SW 1271 (cell line): Measurements from ENCODE around the gene PRKCA.
"Not testable (repeated sequence)": the region's sequence is repeated elsewhere in the genome, so short reads cannot be mapped to it uniquely, and the experiment has no call there.

Experiments used
- DNase-seq, 2 experiments: peaks; one replicate each; lab custom pipeline; 2025; lab: John Stamatoyannopoulos, UW

The PRKCA gene

DNA sequence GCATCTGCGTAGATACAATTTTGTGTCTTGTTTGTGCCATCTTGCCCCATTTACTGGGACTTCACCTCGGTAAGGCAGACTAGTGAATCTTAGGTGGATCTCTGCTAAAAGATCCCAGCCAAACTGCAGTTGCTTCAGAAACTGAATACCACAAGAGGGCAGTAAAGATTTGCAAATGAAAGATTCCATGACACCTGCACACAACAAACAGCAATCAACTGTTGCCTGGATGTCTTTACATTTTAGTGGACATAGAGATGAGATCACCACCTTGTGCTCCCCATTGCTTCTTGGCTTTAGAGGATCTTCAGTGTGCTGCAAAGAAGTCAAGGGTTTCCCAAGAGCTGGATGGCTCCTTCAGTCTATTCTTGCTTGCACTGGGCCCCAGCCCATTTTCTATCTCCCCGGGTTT, 413.3 kb downstream of the PRKCA start:
- DNase-seq = peak in 1 of 2 experiments; percentile 63

DNA sequence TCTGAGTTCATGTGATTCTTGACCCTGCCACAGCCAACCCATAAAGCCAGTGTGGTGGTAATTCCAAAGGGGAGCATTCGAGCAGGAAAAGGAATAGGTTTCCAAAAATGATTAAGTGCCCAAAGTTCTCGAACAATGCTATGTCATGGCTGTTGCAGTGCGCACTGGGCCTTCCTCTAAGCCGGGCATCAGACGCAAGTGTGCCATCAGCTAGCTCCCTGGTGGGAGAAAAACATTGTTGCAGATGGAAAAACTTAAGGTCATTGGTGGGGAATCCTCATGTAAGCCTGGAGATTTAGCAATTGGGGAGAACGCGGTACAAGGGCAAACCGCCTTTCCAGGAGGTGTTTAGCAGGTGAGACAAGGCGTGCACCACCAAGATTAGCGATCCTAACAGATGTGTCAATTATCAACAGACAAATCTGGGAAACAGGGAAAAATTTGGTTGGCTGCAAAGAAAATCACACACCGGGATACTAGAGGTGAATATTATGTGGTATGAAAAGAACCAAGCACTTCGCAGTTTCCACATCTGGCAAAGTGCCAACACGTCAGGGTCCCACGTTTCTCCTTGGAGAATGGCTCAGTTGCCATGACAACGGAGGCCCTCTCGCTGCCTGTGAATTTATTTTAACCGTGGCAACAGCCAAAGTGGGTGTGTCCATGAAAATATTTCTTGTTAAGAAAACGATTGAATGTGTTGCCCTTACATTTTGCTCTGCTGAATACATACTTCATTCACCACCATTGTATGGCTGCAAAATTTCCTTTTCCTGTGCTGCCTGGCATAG, 414.0 kb downstream of the PRKCA start:
- no peak for DNase-seq

DNA sequence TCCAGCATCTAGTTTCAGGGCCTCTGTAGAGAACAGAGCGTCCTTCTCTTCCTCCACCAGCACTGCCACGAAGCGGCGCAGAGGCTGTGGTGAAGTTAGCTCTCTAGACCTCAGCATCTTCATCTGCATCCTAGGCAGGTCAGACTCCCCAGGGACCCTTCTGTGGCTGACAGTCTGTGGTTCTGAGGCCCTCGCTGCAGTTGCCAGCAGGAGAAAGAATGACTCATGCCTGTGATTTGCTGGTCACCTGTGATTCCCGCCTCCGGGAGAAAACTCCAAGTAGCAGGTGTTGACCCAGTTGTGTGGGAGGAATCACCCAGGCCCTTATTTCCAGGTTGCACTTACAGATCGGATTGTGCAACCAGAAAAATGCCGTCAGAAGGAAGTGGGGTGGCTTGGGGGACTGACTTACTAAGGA, 415.2 kb downstream of the PRKCA start:
- no peak for DNase-seq

DNA sequence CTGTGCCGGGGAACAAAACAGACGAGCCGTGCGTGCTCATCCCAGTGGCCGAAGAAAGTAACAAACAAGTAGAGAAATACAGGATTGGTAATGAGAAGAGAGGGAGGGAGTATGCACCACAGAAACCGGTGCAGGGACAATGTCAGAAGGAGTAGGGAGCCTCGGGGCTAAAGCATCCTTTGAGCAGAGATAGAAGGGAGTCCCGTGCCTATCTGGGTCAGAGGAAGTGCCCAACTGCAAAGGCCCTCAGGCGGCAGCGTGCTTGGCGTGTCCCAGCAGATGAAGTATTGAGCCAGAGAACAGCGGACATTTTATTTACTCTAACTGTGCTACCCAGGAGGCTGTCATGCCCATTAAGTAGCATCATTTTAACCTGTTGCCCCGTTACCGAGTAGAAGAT, 417.6 kb downstream of the PRKCA start:
- no peak for DNase-seq

DNA sequence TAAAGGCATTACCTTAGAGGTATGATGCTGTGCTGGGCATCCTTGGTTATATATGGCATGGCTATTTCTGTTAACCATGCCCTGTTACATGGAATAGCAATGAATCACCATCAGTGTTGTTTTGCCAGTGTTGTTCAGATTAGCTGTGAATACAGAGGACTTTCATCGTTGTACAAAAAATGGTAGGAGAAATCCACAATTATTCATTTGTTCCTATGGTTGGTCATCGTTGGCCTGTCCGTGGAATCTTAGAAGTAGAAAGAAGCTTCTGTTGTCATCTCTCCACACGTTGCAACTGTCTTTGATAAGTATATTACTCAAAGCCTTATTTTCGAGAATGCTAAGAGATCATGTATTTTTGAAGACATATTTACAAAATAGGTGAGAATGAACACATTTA, 418.2 kb downstream of the PRKCA start:
- DNase-seq = no peak

DNA sequence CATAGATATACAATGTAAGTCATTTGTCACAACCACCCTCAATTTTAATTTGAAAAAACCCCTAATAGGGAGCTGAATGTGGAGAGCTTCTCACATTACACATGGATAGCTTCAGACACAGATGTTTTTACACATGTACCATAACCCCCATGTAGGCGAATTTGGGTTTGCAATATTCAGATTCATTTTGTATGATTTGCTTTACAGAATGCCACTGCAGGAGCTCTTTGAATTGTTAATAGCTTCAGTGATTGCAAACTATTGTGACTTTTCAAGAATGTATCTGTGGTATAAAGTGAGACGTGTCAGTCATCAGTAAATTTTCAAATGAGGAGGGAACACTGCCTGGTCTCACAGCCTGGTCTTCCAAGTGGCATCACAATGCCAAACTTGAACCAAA, 419.9 kb downstream of the PRKCA start:
- no peak for DNase-seq

DNA sequence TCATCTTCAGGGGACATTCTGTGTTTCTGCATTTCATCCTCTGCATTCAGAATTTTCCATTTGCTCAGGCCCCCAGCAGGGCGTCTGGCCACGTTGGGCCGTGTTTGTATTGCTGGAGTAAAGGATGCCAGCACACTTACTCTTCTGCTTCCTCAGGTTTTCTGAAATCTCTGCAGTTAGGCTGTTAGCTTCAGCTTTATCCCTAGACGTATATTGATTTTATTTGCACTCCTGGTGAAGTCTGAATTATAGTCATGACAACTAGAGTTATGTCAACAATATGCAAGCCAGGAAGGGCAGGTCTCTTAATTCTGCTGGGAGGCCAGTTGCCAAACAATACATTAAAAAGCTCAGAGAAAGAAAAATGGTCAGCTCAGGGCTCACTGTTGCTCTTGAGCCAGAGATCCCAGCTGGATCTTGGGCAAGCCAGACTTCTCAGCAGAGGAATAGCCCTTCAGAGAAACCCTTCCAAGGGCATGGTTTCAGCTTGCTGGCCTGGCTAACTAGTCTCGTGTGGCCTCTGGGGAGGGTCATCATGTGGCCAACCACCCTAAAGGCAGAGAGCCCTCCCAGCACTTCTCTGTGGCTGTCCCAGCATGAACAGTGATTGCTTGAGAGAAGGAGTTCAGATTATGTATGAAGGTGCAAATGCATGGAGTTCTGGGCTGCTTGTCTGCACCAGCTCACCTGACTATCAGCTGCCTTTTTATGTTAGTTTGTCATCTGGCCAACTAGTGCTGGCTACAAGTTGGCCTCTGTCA, 422.3 kb downstream of the PRKCA start:
- DNase-seq = no peak

DNA sequence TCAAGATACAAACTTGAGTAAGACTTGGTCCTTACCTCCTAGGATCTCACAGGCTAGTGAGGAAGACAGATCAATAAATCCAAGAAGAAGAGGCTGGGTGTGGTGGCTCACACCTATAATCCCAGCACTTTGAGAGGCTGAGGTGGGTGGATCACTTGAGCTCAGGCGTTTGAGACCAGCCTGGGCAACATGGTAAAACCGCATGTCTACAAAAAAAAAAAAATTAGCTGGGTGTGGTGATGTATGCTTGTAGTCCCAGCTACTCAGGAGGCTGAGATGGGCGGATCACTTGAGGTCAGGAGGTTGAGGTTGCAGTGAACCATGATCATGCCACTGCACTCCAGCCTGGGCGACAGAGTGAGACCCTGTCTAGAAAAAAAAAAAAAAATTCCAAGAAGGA, 423.0 kb downstream of the PRKCA start:
- DNase-seq = not testable (repeated sequence)

DNA sequence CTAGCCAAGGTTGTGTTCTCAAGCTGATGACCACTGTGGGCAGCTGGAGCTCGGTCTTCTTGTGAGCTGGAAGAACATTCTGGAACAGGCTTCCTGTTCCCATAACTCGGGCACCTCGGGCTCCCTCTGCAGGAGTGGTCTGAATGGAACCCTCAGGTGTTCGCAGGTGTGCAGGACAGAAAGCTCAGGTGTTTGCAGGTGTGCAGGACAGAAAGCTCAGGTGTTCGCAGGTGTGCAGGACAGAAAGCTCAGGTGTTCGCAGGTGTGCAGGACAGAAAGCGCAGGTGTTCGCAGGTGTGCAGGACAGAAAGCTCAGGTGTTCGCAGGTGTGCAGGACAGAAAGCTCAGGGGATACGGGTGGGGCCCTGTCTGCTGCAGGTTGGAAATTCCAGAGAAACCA, 423.5 kb downstream of the PRKCA start:
- DNase-seq = no peak

DNA sequence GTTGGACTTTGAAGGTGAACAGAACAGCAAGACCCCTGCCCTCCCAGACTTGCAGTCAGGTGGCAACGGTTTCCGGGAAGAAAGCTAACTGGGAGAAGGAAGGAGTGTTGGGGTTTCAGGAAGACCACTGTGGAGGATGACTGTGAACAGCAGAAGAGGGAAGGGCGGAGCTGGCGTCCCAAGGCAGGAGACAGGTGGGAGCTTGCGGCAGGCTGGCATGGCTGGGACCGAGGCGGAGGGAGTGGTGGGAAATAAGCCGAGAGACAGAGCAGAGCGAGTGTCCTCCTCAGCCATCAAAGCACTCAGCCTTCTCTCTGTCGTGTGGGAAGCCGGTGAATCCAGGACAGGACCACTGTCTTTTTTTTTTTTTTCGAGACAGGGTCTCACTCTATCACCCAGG, 424.0 kb downstream of the PRKCA start:
- DNase-seq = no peak

DNA sequence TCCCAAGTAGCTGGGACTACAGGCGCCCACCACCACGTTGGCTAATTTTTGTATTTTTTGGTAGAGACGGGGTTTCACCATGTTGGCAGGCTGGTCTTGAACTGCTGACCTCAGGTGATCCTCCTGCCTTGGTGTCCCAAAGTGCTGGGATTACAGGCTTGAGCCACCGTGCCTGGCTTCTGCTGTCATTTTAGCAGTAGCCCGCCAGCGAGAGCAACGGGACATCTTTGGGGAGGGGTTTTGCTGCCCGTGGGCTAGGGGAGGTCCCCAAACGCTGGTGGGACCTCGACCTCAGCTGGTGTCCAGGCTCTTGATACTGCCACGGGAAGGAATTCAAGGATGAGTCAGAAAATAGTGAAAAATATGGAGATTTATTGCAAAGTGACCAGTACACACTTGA, 424.4 kb downstream of the PRKCA start:
- no peak for DNase-seq

DNA sequence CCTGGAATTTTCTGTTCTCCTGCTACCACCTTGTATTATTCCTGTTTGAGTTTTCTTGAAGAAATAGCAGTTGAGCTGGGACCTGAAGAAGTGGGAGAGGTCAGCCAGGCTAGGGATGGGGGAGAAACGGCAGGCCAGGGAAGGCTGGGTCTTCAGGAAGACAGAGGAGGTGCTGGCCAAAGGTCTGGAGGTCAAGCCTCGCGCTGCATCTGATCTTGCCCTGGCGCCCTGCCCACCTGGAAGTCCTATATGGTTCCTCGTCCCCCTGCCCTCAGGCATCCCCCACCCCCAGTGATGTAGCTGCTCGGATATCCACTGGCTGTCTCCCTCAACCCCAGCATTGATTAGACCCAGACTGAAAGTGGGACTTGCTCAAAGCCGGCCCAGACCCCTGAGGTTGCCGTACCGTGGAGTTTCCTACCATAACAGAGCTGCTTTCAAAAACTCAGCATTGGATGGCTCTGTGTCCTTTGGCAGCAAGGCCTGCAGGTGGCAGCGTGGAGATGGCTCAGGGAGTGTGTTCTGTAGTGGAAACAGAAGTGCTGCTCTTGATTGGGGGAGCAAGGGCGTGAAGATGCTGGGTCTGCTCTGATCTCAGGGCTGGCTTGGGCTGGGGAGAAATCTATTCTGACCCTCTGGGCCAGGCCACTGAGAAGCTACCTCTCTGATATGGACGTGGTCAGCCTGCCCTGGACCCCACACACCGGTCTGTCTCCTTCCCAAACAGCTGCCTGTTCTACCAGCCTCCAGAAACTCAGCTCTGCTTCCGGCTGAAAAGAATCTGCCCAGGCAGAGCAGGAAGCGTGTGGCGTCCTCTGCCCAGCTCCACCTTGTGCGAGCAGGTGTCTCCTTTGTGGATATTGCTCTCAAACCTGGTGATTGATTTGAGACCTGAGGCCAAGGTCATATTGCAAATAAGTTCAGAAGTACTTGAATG, 425.5 kb downstream of the PRKCA start:
- DNase-seq = peak in 1 of 2 experiments; percentile 21

DNA sequence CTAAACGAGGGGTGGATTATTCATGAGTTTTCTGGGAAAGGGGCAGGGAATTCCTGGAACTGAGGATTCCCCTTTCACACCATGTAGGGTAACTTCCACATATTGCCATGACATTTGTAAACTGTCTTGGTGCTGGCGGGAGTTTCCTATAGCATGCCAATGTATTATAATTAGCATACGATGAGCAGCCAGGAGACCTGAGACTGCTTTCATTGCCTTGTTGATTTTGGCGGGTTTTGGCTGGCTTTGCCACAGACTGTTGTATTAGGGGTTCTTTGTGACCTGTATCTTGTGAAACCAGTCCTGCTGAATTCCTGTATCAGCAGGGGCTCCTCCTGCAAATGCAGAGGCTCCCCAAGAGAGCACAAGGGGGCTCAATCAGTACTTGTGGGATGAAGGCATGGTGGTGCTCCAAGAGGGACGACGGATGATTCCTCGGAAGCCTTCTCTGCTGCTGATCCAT, 428.1 kb downstream of the PRKCA start:
- no peak for DNase-seq

DNA sequence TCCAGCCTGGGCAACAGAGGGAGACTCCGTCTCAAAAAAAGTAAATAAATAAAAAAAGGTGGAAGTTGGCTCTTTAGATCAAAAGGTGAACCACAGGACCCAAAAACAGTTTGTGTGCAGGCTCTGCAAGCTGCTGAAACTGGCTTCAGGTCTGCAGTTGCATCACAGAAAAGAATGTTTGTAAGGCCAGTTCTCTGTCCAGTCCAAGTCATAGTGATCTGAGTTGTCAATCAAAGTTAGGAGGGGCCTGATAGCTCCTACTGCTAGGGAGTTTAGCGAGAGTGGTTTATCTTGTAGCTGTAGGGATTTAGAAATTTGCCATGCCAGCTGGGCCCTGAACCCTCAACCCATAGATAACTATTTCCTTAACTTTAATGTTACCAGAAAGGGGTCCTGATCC, 431.3 kb downstream of the PRKCA start:
- no peak for DNase-seq

DNA sequence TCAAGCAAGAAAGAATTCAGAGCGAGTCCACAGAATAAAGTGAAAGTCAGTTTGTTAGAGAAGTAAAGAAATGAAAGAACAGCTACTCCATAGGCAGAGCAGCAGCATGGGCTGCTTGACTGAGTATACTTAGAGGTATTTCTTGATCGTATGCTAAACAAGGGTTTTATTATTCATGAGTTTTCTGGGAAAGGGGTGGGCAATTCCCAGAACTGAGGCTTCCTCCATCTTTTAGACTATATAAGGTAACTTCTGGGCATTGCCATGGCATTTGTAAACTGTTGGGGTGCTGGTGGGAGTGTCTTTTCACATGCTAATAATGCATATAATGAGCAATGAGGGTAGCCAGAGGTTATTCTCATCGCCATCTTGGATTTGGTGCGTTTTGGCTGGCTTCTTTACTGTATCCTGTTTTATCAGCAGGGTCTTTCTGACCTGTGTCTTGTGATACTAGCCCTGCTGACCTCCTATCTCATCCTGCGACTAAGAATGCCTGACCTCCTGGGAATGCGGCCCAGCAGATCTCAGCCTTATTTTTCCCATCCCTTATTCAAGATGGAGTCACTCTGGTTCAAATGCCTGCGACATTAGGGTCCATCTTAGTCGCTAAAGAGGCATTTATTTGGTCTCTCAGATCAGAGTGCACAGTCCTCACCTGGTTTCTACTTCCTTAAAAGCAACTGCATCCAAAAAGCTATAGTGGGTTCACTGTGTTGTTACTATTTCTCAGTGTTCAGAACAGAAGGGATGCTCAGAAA, 432.0 kb downstream of the PRKCA start:
- no peak for DNase-seq

DNA sequence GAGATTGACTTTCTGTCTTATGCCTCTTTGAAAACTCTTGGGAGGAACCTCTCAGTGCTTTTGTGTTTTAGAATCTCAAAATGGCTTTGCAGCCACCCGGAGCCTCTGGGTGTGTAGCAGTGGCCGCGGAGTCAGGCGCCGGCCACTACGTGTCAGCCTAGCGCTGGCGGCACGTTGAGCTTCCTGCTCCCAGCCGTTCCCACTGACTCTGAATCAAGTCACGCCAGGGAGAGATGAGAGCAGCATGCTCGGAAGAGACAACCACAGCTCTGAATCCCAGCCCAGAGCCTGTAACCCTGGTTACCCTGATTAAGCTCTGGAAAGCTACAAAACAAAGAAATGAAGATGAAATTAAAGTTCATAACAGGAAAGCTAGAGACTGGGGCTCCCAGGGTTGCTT, 435.1 kb downstream of the PRKCA start:
- no peak for DNase-seq

DNA sequence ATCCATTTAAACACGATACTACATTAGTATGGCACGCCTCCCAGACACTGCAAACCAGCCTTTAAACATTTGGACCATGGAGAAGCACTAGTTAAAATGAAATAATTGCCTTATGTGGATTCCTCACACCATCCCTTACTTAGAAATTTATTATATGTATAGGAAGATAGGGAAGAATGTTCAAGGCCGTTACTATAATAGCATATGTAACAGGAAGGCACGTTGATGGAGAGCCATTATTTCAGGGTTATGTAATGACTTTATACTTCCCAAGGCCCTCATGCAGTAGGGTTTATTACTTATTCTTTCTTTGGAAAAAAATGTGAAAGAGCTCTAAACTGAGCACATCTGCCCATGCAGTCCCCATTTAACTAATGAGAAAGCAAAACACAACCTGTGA, 435.9 kb downstream of the PRKCA start:
- no peak for DNase-seq

DNA sequence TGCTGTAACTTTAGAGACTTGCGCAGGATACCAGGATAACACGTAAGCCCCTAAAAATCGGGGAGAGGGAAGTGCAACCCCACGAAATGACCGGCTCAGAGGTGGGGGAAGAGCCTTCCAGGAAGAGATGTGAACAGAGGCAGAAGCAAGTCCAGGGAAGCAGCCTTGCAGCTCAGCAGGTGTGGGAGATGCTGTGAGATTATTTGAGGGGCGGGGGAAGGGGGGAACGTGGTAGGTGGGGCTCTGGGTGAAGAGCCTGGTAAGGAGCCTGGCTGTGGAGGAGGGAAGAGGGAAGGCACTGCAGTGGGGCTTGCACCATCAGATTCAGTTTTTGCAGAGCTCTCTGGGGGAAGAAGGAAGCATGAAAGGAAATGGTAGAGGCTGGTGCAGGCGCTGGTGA, 437.1 kb downstream of the PRKCA start:
- no peak for DNase-seq

DNA sequence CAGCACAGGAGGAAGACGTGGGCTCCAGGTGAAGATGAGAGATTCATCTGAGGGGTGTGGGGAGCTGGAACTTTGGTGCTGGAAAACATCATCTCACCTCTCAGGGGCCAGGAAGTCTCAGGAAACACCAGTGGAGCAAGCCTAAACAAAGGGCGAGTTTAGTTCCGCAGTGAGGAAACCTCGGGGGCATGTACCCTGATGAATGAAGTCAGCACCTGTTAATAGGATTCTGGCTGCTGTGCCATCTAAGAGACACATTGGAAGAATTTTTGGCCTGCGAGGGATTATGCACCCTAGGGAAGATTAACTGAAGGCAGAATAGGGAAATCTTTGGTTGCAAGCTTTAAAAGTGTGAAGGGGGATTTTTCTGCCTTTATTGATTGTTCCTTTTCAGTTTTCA, 437.8 kb downstream of the PRKCA start:
- DNase-seq = no peak

DNA sequence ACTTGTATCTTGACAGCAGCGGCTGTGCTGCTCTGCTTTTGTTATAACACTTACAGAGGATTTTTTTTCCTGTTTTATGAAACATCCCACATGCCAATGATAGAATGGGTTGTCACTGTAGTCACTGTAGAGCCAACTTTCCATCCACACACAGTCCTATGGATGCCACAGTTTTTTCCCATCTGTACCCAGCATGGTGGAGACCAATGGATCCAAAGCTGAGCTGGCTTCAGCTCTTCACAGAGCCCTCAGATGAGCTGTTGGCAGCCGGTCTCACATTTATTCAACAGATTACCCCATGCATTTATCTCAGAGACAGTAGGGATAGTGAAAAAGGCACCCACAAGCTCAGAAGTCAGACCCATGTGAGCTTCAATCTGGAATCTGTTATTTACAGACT, 441.1 kb downstream of the PRKCA start:
- no peak for DNase-seq

DNA sequence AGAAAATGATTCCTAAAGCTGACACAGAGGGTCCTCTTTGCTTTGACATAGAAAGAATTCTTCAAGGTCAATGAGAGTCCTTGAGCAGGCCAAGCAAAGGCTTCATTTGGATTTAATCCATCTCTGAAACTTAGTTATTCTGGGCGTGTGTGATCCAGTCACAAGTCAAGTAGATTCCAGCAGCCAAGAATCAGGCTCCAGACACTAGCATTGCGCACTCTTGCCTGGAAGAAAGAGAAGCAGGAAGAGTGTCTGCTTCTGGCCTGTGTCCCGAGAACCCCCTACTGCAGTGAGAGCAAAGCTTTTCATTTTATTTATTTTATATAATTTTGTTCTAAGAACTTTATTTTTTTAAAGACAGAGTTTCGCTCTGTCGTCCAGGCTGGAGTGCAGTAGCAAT, 444.3 kb downstream of the PRKCA start:
- DNase-seq = no peak
